Nephron progenitor cell (in vitro differentiated cells): ENCODE results near the gene IL2RA.

Experiments
- DNase-seq: peaks from one replicate; pipeline ENCODE4 v3.0.0; 2021
- H3K27ac Mint-ChIP-seq: 2 replicates; pipeline ENCODE4 v1.8.0; 2021; ENCODE audit warnings: mild to moderate bottlenecking, moderate library complexity, mixed read lengths
- H3K27me3 Mint-ChIP-seq: 2 replicates; pipeline ENCODE4 v1.8.0; 2021; ENCODE audit warnings: mild to moderate bottlenecking, low read depth, mixed read lengths; ENCODE audit not compliant: poor library complexity
- H3K36me3 Mint-ChIP-seq: 2 replicates; pipeline ENCODE4 v1.8.0; 2021; ENCODE audit warnings: low read depth, mixed read lengths
- H3K4me1 Mint-ChIP-seq: 2 replicates; pipeline ENCODE4 v1.8.0; 2021; ENCODE audit warnings: mixed read lengths
- H3K4me3 Mint-ChIP-seq: 2 replicates; pipeline ENCODE4 v1.8.0; 2021; ENCODE audit warnings: mild to moderate bottlenecking, moderate library complexity, mixed read lengths
- H3K9me3 Mint-ChIP-seq: 2 replicates; pipeline ENCODE4 v1.8.0; 2021; ENCODE audit warnings: mild to moderate bottlenecking, moderate library complexity, mixed read lengths
- TF ChIP-seq, protein P1 (sequence below): fragments of 200-600 bp; sonication (generic); IDR thresholded peaks from 2 replicates; pipeline ENCODE4 v1.5.0; 2021; ENCODE audit warnings: antibody characterized with exemption

IL2RA gene

GRCh38 chr10:6011558-6011957 lies 50.6 kb downstream of the IL2RA start:
- Mint-ChIP-seq H3K9me3 (peaks cover 26% of the 10 kb centered on the region), H3K36me3 (no peaks in the 10 kb centered on the region), H3K4me1 (peaks cover 8% of the 10 kb centered on the region), H3K4me3 (no peak overlapping the region), H3K27ac (no peak overlapping the region), H3K27me3 (peaks cover 15% of the 10 kb centered on the region)
- TF ChIP-seq, protein P1, sequence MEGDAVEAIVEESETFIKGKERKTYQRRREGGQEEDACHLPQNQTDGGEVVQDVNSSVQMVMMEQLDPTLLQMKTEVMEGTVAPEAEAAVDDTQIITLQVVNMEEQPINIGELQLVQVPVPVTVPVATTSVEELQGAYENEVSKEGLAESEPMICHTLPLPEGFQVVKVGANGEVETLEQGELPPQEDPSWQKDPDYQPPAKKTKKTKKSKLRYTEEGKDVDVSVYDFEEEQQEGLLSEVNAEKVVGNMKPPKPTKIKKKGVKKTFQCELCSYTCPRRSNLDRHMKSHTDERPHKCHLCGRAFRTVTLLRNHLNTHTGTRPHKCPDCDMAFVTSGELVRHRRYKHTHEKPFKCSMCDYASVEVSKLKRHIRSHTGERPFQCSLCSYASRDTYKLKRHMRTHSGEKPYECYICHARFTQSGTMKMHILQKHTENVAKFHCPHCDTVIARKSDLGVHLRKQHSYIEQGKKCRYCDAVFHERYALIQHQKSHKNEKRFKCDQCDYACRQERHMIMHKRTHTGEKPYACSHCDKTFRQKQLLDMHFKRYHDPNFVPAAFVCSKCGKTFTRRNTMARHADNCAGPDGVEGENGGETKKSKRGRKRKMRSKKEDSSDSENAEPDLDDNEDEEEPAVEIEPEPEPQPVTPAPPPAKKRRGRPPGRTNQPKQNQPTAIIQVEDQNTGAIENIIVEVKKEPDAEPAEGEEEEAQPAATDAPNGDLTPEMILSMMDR: no peak
- DNase-seq: no peak

GRCh38 chr10:6010569-6010968 lies 51.6 kb downstream of the IL2RA start:
- Mint-ChIP-seq H3K4me1 (peaks cover 1% of the 10 kb centered on the region), H3K27me3 (peaks cover 15% of the 10 kb centered on the region), H3K36me3 (no peaks in the 10 kb centered on the region), H3K9me3 (peaks cover 28% of the 10 kb centered on the region), H3K27ac (no peak overlapping the region), H3K4me3 (no peak overlapping the region)
- no peak for DNase-seq
- TF ChIP-seq, protein P1: no peak

DNA sequence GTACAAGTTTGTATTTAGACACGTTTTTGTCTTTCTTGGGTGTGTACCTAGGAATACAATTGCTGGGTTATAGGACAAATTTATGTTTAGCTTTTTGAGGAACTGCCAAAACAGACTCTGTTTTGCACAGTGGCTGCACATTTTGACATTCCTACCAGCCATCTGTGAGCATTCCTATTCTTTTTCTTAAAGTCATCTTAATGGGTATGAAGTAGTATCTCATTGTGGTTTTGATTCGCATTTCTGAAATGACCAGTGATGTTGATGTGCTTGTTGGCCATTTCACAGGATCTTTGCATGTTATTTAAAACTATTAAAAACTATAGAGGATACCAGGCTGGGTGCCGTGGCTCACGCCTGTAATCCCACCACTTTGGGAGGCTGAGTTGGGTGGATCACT lies 52.2 kb downstream of the IL2RA start:
- H3K9me3 Mint-ChIP-seq: peaks cover 28% of the 10 kb centered on the region

GRCh38 chr10:6009150-6009549 lies 53.0 kb downstream of the IL2RA start:
- no peak overlapping the region for H3K27ac Mint-ChIP-seq
- H3K4me3 Mint-ChIP-seq: no peak overlapping the region
- H3K9me3 Mint-ChIP-seq: peaks cover 28% of the 10 kb centered on the region
- no peaks in the 10 kb centered on the region for H3K36me3 Mint-ChIP-seq
- H3K4me1 Mint-ChIP-seq: no peaks in the 10 kb centered on the region
- DNase-seq: no peak
- TF ChIP-seq, protein P1: no peak
- H3K27me3 Mint-ChIP-seq: peaks cover 21% of the 10 kb centered on the region

More for the DNA sequence above, 52.2 kb downstream of the IL2RA start:
- H3K36me3 Mint-ChIP-seq: no peaks in the 10 kb centered on the region
- no peak overlapping the region for H3K4me3 Mint-ChIP-seq
- no peaks in the 10 kb centered on the region for H3K4me1 Mint-ChIP-seq
- no peak for DNase-seq
- TF ChIP-seq, protein P1: no peak
- no peak overlapping the region for H3K27ac Mint-ChIP-seq
- peaks cover 13% of the 10 kb centered on the region for H3K27me3 Mint-ChIP-seq

- TF ChIP-seq, protein P1: no peak
- H3K27ac Mint-ChIP-seq: no peak overlapping the region
- H3K4me1 Mint-ChIP-seq: no peaks in the 10 kb centered on the region
- peaks cover 28% of the 10 kb centered on the region for H3K9me3 Mint-ChIP-seq
- no peaks in the 10 kb centered on the region for H3K36me3 Mint-ChIP-seq
- DNase-seq: no peak
- no peak overlapping the region for H3K4me3 Mint-ChIP-seq
- peaks cover 24% of the 10 kb centered on the region for H3K27me3 Mint-ChIP-seq
Measured at GRCh38 chr10:6008497-6009142, 53.5 kb downstream of the IL2RA start.

DNA sequence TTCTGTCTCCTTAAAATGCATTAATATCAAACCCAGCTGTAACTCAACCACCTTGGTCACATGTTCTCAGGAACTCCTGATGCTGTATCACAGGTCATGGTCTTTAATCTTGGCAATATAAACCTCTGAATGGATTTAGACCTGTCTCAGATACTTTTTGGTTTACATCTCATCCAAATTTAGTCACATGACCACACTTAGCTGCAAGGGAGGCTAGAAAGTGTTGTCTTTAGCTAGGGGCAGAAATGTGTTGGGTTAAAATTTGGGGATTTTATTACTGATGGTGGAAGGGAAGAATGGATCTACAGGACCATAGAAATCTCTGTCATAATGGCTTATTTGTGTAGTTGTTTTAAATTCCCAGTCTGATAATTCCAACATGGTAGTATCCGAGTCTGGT lies 55.2 kb downstream of the IL2RA start:
- TF ChIP-seq, protein P1: no peak
- peaks cover 28% of the 10 kb centered on the region for H3K9me3 Mint-ChIP-seq
- no peak for DNase-seq
- no peak overlapping the region for H3K27ac Mint-ChIP-seq
- H3K27me3 Mint-ChIP-seq: peaks cover 30% of the 10 kb centered on the region
- H3K4me3 Mint-ChIP-seq: no peak overlapping the region
- H3K36me3 Mint-ChIP-seq: no peaks in the 10 kb centered on the region
- no peaks in the 10 kb centered on the region for H3K4me1 Mint-ChIP-seq
